Measurements from ENCODE around the gene UBXN7. TPM values are rescaled to one million over a fixed set of nuclear protein-coding genes. Genes with fewer than 3 reads are reported as not detected.

UBXN7 gene
- total and polyA plus RNA-seq, 9 of the 15 experiments (the other 6 are each of a cell fraction or from before 2014, with no cell fraction given) = 3.5 to 44.6 (median 13.4) TPM

GRCh38 chr3:196377321-196377720 lies 54.9 kb downstream of the UBXN7 start:
- H3K9ac ChIP-seq (ENCODE audit: insufficient read depth in 1 of 2, low read depth in 2 of 2, low read length in 2 of 2) = no peak overlapping the region
- ATAC-seq (no peak), FAIRE-seq (peak; percentile 61), DNase-seq (ENCODE audit: extremely low read depth in 1 of 4, low spot score in 3 of 4) (no peak)
- H3K79me2 ChIP-seq (ENCODE audit: control insufficient read depth, insufficient read depth, low read length) = peaks cover 23% of the 10 kb centered on the region
- H3K27me3 ChIP-seq (ENCODE audit: control insufficient read depth in 2 of 2, insufficient read depth in 2 of 2, low read length in 2 of 2) = no peaks in the 10 kb centered on the region
- no peak overlapping the region for H3K4me3 ChIP-seq
- TF ChIP-seq, protein P1, sequence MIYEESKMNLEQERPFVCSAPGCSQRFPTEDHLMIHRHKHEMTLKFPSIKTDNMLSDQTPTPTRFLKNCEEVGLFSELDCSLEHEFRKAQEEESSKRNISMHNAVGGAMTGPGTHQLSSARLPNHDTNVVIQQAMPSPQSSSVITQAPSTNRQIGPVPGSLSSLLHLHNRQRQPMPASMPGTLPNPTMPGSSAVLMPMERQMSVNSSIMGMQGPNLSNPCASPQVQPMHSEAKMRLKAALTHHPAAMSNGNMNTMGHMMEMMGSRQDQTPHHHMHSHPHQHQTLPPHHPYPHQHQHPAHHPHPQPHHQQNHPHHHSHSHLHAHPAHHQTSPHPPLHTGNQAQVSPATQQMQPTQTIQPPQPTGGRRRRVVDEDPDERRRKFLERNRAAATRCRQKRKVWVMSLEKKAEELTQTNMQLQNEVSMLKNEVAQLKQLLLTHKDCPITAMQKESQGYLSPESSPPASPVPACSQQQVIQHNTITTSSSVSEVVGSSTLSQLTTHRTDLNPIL (CRISPR knock-in tag; IDR thresholded peaks at IDR 0.05) = no peak
- TF ChIP-seq ZNF644 (tag; IDR thresholded peaks at IDR 0.05; ENCODE audit: low read depth) (no peak), ZC3H8 (IDR thresholded peaks at IDR 0.05) (no peak), CREB3L1 (IDR thresholded peaks at IDR 0.05; ENCODE audit: borderline replicate concordance, low read depth) (no peak), SIX5 (IDR thresholded peaks at IDR 0.05; ENCODE audit: borderline replicate concordance in 1 of 2, insufficient read depth in 1 of 2, low read depth in 1 of 2, low read length in 2 of 2) (no peak), ZNF445 (CRISPR knock-in tag; IDR thresholded peaks at IDR 0.05; ENCODE audit: low read depth) (no peak), COPS2 (conservative IDR thresholded peaks at IDR 0.05) (no peak), STAT5B (CRISPR knock-in tag; IDR thresholded peaks at IDR 0.05) (no peak)
- H3K4me2 ChIP-seq (ENCODE audit: insufficient read depth, low read length) = no peak overlapping the region
- no peaks in the 10 kb centered on the region for H3K9me1 ChIP-seq (ENCODE audit: control insufficient read depth, insufficient read depth, low read length)
- peak overlapping the region; percentile 29; the same call in 1 of the 3 replicates for H3K27ac ChIP-seq (ENCODE audit: extremely low read depth, low read depth, low read length)
- intact Hi-C loops (cut with micrococcal nuclease) (no loop called here), in situ Hi-C loops (cut with MboI) (no loop called here)
- H2AFZ ChIP-seq (ENCODE audit: low read depth, low read length) = no peak overlapping the region
- H3K4me1 ChIP-seq (replicated peaks in 1 of 2; ENCODE audit: control insufficient read depth in 2 of 2, insufficient read depth in 2 of 2, low read length in 2 of 2) = peaks cover 0 to 10% of the 10 kb centered on the region in 2 experiments; a peak in 2 of 5 replicates
- CTCF ChIA-PET (ENCODE audit: low intra/inter-chr PET ratio) = no interaction called here
- no peaks in the 10 kb centered on the region for H4K20me1 ChIP-seq (replicated peaks; ENCODE audit: control insufficient read depth, insufficient read depth, low read length)
- no peaks in the 10 kb centered on the region for H3K9me3 ChIP-seq (replicated peaks; ENCODE audit: control insufficient read depth, insufficient read depth, low read depth, low read length)
- no TSS peak for BruUV-seq (replicated peaks)
- peaks cover 15% of the 10 kb centered on the region; the same call in 2 of the 3 replicates for H3K36me3 ChIP-seq (ENCODE audit: control insufficient read depth, insufficient read depth, low read length)
- POLR2A ChIA-PET = interaction anchor here (1.4 kb wide), 1 partner anchor 25 kb away, joined by 3 read pairs; no protein-coding TSS in a partner anchor
- WGBS (ENCODE audit: insufficient coverage, low coverage, missing lambda C conversion rate) = 58% methylated on average over 5 of the region's 5 CpGs

All from K562 (cell line).